Measurements from ENCODE around the gene RAB3A.
A peak's percentile ranks its signal among the peaks of the same experiment; 100 is the strongest.

The RAB3A gene

GRCh38 chr19:18152442-18152816, 51.4 kb downstream of the RAB3A start:
- H3K36me3 ChIP-seq = peaks cover 23% of the 10 kb centered on the region
- peak overlapping the region; percentile 94 for H3K27ac ChIP-seq
- peak; percentile 97 for DNase-seq
- no peaks in the 10 kb centered on the region for H3K9me3 ChIP-seq (ENCODE audit: severe bottlenecking)
- H3K27me3 ChIP-seq (ENCODE audit: insufficient read depth, low read depth, severe bottlenecking) = no peaks in the 10 kb centered on the region
- peak overlapping the region; percentile 51 for H3K4me3 ChIP-seq (ENCODE audit: low read depth, low read length)
- TF ChIP-seq CTCF (IDR thresholded peaks at IDR 0.05; ENCODE audit: low read depth, low read length) = peak; percentile 69

GRCh38 chr19:18150776-18151624, 52.8 kb downstream of the RAB3A start:
- H3K4me3 ChIP-seq (ENCODE audit: low read depth, low read length) = no peak overlapping the region

GRCh38 chr19:18149596-18149975, 54.3 kb downstream of the RAB3A start:
- DNase-seq = no peak
- H3K27me3 ChIP-seq (ENCODE audit: insufficient read depth, low read depth, severe bottlenecking) = no peaks in the 10 kb centered on the region
- no peak overlapping the region for H3K27ac ChIP-seq
- TF ChIP-seq CTCF (IDR thresholded peaks at IDR 0.05; ENCODE audit: low read depth, low read length) = no peak
- H3K9me3 ChIP-seq (ENCODE audit: severe bottlenecking) = no peaks in the 10 kb centered on the region
- H3K4me3 ChIP-seq (ENCODE audit: low read depth, low read length) = no peak overlapping the region
- peaks cover 30% of the 10 kb centered on the region for H3K36me3 ChIP-seq

More at GRCh38 chr19:18150776-18151624, 52.8 kb downstream of the RAB3A start:
- no peak for TF ChIP-seq CTCF (IDR thresholded peaks at IDR 0.05; ENCODE audit: low read depth, low read length)
- no peak for DNase-seq
- no peaks in the 10 kb centered on the region for H3K27me3 ChIP-seq (ENCODE audit: insufficient read depth, low read depth, severe bottlenecking)
- no peaks in the 10 kb centered on the region for H3K9me3 ChIP-seq (ENCODE audit: severe bottlenecking)
- no peak overlapping the region for H3K27ac ChIP-seq
- peaks cover 26% of the 10 kb centered on the region for H3K36me3 ChIP-seq

- H3K4me3 ChIP-seq (ENCODE audit: low read depth, low read length) = no peak overlapping the region
- H3K27me3 ChIP-seq (ENCODE audit: insufficient read depth, low read depth, severe bottlenecking) = no peaks in the 10 kb centered on the region
- H3K9me3 ChIP-seq (ENCODE audit: severe bottlenecking) = no peaks in the 10 kb centered on the region
- H3K27ac ChIP-seq = no peak overlapping the region
- H3K36me3 ChIP-seq = peaks cover 48% of the 10 kb centered on the region
- DNase-seq = no peak
- no peak for TF ChIP-seq CTCF (IDR thresholded peaks at IDR 0.05; ENCODE audit: low read depth, low read length)
Observed at GRCh38 chr19:18147396-18147795, 56.4 kb downstream of the RAB3A start.

Data from WERI-Rb-1 (cell line).